Sigmoid colon (tissue), 3 donors: Measurements from ENCODE around the gene SRGAP2C.
"Not testable (repeated sequence)": the region's sequence is repeated elsewhere in the genome, so short reads cannot be mapped to it uniquely, and the experiment has no call there.

Experiments
- CTCF ChIP-seq, 4 experiments: fragments of 450-650 bp in 3 of 4; fragments of 200-600 bp in 1 of 4; IDR thresholded peaks; one replicate each; pipeline ENCODE4 v1.5.1; 2016 to 2019; ENCODE audit warnings: antibody characterized with exemption in 4 of 4, mild to moderate bottlenecking in 3 of 4, moderate library complexity in 2 of 4
- POLR2A ChIP-seq, 2 donors: fragments of 450-650 bp; IDR thresholded peaks; one replicate each; pipeline ENCODE4 v1.6.1; 2016; ENCODE audit warnings: antibody characterized with exemption in 2 of 2, mild to moderate bottlenecking in 2 of 2, moderate library complexity in 2 of 2

GRCh38 chr1:121438862-121439261, 254.1 kb downstream of the SRGAP2C start:
- TF ChIP-seq CTCF, POLR2A (IDR thresholded peaks at IDR 0.05): not testable (repeated sequence)
